ENCODE results near the gene LRRC40. TPM values are rescaled to one million over a fixed set of nuclear protein-coding genes. Genes with fewer than 3 reads are reported as not detected.
"Not testable (repeated sequence)": the region's sequence is repeated elsewhere in the genome, so short reads cannot be mapped to it uniquely, and the experiment has no call there.

Gene LRRC40
- total and polyA plus RNA-seq, 2 donors (not counting 1 experiment from before 2014, with no cell fraction given): 16.5 to 24.2 TPM

DNA sequence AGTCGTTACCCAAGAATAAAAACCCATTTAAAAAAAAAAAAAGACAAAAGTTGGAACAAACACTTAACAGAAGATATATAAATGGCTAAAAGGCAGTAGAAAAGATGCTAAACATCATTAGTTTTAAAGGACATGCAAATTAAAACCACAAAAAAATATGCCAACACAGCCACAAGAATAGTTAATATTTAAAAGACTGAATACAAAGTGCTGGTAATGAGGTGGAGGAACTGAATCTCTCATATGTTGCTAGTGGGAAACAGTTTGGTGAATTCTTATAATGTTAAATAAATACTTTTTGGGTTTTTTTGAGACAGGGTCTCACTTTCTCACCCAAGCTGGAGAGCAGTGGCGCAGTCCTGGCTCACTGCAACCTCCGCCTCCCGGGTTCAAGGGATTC lies 10.0 kb downstream of the LRRC40 start:
- H3K9ac ChIP-seq (ENCODE audit: insufficient read depth, low read length): no peak overlapping the region
- H3K9me3 ChIP-seq (ENCODE audit: control insufficient read depth, insufficient read depth, low read depth, low read length): no peaks in the 10 kb centered on the region
- H3K36me3 ChIP-seq (ENCODE audit: control insufficient read depth, insufficient read depth, low read length): no peaks in the 10 kb centered on the region
- no peaks in the 10 kb centered on the region for H3K4me1 ChIP-seq (ENCODE audit: control insufficient read depth, extremely low read depth, insufficient read depth, low read length)
- H3K27ac ChIP-seq (ENCODE audit: insufficient read depth, low read length): no peak overlapping the region
- H3K27me3 ChIP-seq (ENCODE audit: control insufficient read depth, insufficient read depth, low read length): no peaks in the 10 kb centered on the region
- H3K4me2 ChIP-seq (ENCODE audit: extremely low read depth, insufficient read depth, low read length): no peak overlapping the region
- TF ChIP-seq EZH2 (IDR thresholded peaks at IDR 0.05; ENCODE audit: low read length, missing control alignments): no peak
- TF ChIP-seq, protein P1, sequence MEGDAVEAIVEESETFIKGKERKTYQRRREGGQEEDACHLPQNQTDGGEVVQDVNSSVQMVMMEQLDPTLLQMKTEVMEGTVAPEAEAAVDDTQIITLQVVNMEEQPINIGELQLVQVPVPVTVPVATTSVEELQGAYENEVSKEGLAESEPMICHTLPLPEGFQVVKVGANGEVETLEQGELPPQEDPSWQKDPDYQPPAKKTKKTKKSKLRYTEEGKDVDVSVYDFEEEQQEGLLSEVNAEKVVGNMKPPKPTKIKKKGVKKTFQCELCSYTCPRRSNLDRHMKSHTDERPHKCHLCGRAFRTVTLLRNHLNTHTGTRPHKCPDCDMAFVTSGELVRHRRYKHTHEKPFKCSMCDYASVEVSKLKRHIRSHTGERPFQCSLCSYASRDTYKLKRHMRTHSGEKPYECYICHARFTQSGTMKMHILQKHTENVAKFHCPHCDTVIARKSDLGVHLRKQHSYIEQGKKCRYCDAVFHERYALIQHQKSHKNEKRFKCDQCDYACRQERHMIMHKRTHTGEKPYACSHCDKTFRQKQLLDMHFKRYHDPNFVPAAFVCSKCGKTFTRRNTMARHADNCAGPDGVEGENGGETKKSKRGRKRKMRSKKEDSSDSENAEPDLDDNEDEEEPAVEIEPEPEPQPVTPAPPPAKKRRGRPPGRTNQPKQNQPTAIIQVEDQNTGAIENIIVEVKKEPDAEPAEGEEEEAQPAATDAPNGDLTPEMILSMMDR (conservative IDR thresholded peaks at IDR 0.05 in 1 of 2, IDR thresholded peaks at IDR 0.05 in 1 of 2; ENCODE audit: low read depth in 1 of 2, low read length in 2 of 2): no peak
- no peak for DNase-seq (ENCODE audit: low read depth in 2 of 2)
- H4K20me1 ChIP-seq (ENCODE audit: control insufficient read depth, extremely low read depth, insufficient read depth, low read length): no peaks in the 10 kb centered on the region
- no peak overlapping the region for H2AFZ ChIP-seq (ENCODE audit: low read length)
- H3K79me2 ChIP-seq (ENCODE audit: control insufficient read depth, insufficient read depth, low read length): peaks cover 36% of the 10 kb centered on the region
- H3K4me3 ChIP-seq (replicated peaks in 1 of 4; ENCODE audit: control extremely low read depth in 1 of 4, insufficient read depth in 1 of 4, low read depth in 3 of 4, low read length in 4 of 4): no peak overlapping the region

DNA sequence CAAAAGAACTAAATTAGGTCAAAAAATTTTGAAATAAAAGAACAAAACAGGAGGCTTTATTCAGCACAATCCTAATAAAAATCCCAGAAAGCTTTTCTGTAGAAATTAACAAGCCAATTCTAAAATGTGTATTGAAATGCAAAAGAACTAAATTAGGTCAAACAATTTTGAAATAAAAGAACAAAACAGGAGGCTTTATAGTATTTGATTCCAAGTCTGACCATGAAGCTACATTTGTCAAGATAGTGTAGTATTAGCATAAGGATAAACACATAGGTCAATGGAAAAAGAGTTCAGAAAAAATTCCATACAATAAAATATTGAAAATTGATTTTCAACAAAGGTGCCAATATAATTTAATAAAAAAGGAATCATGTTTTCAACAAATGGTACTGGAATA lies 10.8 kb downstream of the LRRC40 start:
- DNase-seq (ENCODE audit: low read depth in 2 of 2): no peak
- H2AFZ ChIP-seq (ENCODE audit: low read length): no peak overlapping the region
- H3K9ac ChIP-seq (ENCODE audit: insufficient read depth, low read length): no peak overlapping the region
- no peaks in the 10 kb centered on the region for H3K27me3 ChIP-seq (ENCODE audit: control insufficient read depth, insufficient read depth, low read length)
- no peak overlapping the region for H3K4me2 ChIP-seq (ENCODE audit: extremely low read depth, insufficient read depth, low read length)
- no peaks in the 10 kb centered on the region for H3K36me3 ChIP-seq (ENCODE audit: control insufficient read depth, insufficient read depth, low read length)
- H3K4me1 ChIP-seq (ENCODE audit: control insufficient read depth, extremely low read depth, insufficient read depth, low read length): no peaks in the 10 kb centered on the region
- H3K79me2 ChIP-seq (ENCODE audit: control insufficient read depth, insufficient read depth, low read length): peaks cover 30% of the 10 kb centered on the region
- TF ChIP-seq, protein P1 (conservative IDR thresholded peaks at IDR 0.05 in 1 of 2, IDR thresholded peaks at IDR 0.05 in 1 of 2; ENCODE audit: low read depth in 1 of 2, low read length in 2 of 2): no peak
- no peak for TF ChIP-seq EZH2 (IDR thresholded peaks at IDR 0.05; ENCODE audit: low read length, missing control alignments)
- H4K20me1 ChIP-seq (ENCODE audit: control insufficient read depth, extremely low read depth, insufficient read depth, low read length): no peaks in the 10 kb centered on the region
- H3K27ac ChIP-seq (ENCODE audit: insufficient read depth, low read length): no peak overlapping the region
- H3K9me3 ChIP-seq (ENCODE audit: control insufficient read depth, insufficient read depth, low read depth, low read length): no peaks in the 10 kb centered on the region
- H3K4me3 ChIP-seq (replicated peaks in 1 of 4; ENCODE audit: control extremely low read depth in 1 of 4, insufficient read depth in 1 of 4, low read depth in 3 of 4, low read length in 4 of 4): no peak overlapping the region

DNA sequence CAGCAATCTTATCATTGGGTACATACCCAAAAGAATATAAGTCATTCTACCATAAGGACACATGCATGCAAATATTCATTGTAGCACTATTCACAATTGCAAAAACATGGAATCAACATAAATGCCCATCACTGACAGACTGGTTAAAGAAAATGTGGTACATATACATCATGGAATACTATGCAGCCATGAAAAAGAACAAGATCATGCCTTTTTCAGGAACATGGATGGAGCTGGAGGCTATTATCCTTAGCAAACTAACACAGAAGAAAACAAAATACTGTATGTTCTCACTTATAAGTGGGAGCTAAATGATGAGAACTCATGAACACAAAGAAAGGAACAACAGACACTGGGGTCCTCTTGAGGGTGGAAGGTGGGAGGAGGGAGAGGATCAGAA lies 12.9 kb downstream of the LRRC40 start:
- not testable (repeated sequence) for H3K4me1 ChIP-seq (ENCODE audit: control insufficient read depth, extremely low read depth, insufficient read depth, low read length); H3K27me3 ChIP-seq (ENCODE audit: control insufficient read depth, insufficient read depth, low read length); H3K27ac ChIP-seq (ENCODE audit: insufficient read depth, low read length); H3K9me3 ChIP-seq (ENCODE audit: control insufficient read depth, insufficient read depth, low read depth, low read length); H3K36me3 ChIP-seq (ENCODE audit: control insufficient read depth, insufficient read depth, low read length); H2AFZ ChIP-seq (ENCODE audit: low read length); H3K4me3 ChIP-seq (replicated peaks in 1 of 4; ENCODE audit: control extremely low read depth in 1 of 4, insufficient read depth in 1 of 4, low read depth in 3 of 4, low read length in 4 of 4); H3K4me2 ChIP-seq (ENCODE audit: extremely low read depth, insufficient read depth, low read length); H3K9ac ChIP-seq (ENCODE audit: insufficient read depth, low read length); H4K20me1 ChIP-seq (ENCODE audit: control insufficient read depth, extremely low read depth, insufficient read depth, low read length); DNase-seq (ENCODE audit: low read depth in 2 of 2)
- peaks cover 20% of the 10 kb centered on the region for H3K79me2 ChIP-seq (ENCODE audit: control insufficient read depth, insufficient read depth, low read length)
